ENCODE measurements around the gene C19orf81.

The C19orf81 gene

GRCh38 chr19:50669302-50670101 lies 20.3 kb downstream of the C19orf81 start (continued):
- TF ChIP-seq ZNF777 (tag by site-specific recombination; IDR thresholded peaks at IDR 0.05; ENCODE audit: borderline replicate concordance) (no peak), ZBTB21 (tag by site-specific recombination; IDR thresholded peaks at IDR 0.05) (no peak), ZBTB8A (tag by site-specific recombination; IDR thresholded peaks at IDR 0.05) (no peak), CTCF (tag by site-specific recombination; IDR thresholded peaks at IDR 0.05) (peak; percentile 64), ZNF660 (tag by site-specific recombination; IDR thresholded peaks at IDR 0.05) (peak; percentile 40; the same call in 1 of the 2 replicates), ZNF174 (tag by site-specific recombination; IDR thresholded peaks at IDR 0.05) (no peak), ZNF639 (tag by site-specific recombination; IDR thresholded peaks at IDR 0.05) (no peak), ZNF350 (tag by site-specific recombination; IDR thresholded peaks at IDR 0.05) (no peak), ZEB2 (tag by site-specific recombination; IDR thresholded peaks at IDR 0.05) (0 out of 2 replicates have a peak, but pooled peaks have one; percentile 22), ZNF2 (tag by site-specific recombination; IDR thresholded peaks at IDR 0.05) (no peak), ZNF549 (tag by site-specific recombination; IDR thresholded peaks at IDR 0.05) (no peak), ZNF521 (tag by site-specific recombination; IDR thresholded peaks at IDR 0.05) (no peak), KLF9 (tag by site-specific recombination; IDR thresholded peaks at IDR 0.05; ENCODE audit: low read depth) (no peak), ZNF664 (tag by site-specific recombination; IDR thresholded peaks at IDR 0.05) (no peak), KLF7 (tag by site-specific recombination; IDR thresholded peaks at IDR 0.05; ENCODE audit: borderline replicate concordance) (no peak), BCL6B (tag by site-specific recombination; IDR thresholded peaks at IDR 0.05) (no peak), GLIS1 (tag by site-specific recombination; IDR thresholded peaks at IDR 0.05) (no peak), ZNF768 (tag by site-specific recombination; IDR thresholded peaks at IDR 0.05) (no peak), ZBTB6 (tag by site-specific recombination; IDR thresholded peaks at IDR 0.05) (no peak), SP3 (tag by site-specific recombination; IDR thresholded peaks at IDR 0.05) (0 out of 2 replicates have a peak, but pooled peaks have one; percentile 19), KLF8 (tag by site-specific recombination; IDR thresholded peaks at IDR 0.05) (peak; percentile 50; the same call in 1 of the 2 replicates), ZNF707 (tag by site-specific recombination; IDR thresholded peaks at IDR 0.05) (no peak), ZNF169 (tag by site-specific recombination; IDR thresholded peaks at IDR 0.05) (no peak), ZNF362 (tag by site-specific recombination; IDR thresholded peaks at IDR 0.05) (no peak), ZXDB (tag by site-specific recombination; IDR thresholded peaks at IDR 0.05) (no peak), PBX3 (CRISPR knock-in tag; IDR thresholded peaks at IDR 0.05) (no peak), ZSCAN18 (tag by site-specific recombination; IDR thresholded peaks at IDR 0.05) (no peak), ZNF580 (tag by site-specific recombination; IDR thresholded peaks at IDR 0.05) (peak; percentile 38; the same call in 1 of the 2 replicates), ZBTB17 (tag by site-specific recombination; IDR thresholded peaks at IDR 0.05) (no peak), ZNF133 (tag by site-specific recombination; IDR thresholded peaks at IDR 0.05) (no peak)
